GM21786 (cell line): ENCODE measurements around the gene SKIL.

Experiments used
- ATAC-seq: cut with Tn5 transposase; IDR thresholded peaks from one replicate; pipeline ENCODE4 v1.9.1; 2021; ENCODE audit not compliant: unreplicated experiment

SKIL gene

DNA sequence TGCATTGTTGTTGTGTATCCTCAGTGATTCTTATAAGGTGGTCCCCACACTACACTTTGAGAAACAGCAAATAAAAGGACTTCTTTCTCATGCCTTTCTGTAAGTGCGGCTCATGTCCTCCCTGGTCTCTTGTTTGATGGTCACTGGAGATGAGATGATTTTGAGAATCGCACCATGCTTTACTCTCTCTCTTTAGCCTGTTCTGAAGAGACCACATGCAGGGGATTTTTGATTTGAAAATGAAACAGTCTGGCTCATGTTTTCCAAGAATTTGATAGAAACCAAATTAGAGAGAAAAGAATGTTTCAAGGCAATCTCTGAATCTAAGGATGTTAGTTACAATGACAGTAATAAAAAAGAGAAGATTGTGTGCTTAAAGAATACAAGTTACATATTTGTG is 79.2 kb downstream of the SKIL start:
- ATAC-seq: no peak

DNA sequence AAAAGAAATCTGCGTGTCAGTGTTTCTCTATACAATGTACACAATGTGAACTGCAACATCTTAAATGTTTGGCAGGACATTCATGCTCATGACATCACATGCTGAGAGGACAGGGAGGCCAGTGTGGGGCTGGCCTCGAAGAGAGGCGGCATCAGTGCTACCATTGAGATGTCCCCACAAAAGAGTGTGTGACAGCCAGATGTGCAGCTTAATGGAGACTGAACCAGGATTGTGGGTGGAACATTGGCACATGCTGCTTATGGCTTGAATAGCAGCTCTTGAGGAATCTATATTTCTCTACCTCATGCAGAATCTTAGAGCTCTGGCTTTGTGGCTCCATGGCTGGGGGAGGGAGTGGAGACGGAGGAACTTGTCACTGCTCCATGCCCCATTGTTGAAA is 79.7 kb downstream of the SKIL start:
- no peak for ATAC-seq

DNA sequence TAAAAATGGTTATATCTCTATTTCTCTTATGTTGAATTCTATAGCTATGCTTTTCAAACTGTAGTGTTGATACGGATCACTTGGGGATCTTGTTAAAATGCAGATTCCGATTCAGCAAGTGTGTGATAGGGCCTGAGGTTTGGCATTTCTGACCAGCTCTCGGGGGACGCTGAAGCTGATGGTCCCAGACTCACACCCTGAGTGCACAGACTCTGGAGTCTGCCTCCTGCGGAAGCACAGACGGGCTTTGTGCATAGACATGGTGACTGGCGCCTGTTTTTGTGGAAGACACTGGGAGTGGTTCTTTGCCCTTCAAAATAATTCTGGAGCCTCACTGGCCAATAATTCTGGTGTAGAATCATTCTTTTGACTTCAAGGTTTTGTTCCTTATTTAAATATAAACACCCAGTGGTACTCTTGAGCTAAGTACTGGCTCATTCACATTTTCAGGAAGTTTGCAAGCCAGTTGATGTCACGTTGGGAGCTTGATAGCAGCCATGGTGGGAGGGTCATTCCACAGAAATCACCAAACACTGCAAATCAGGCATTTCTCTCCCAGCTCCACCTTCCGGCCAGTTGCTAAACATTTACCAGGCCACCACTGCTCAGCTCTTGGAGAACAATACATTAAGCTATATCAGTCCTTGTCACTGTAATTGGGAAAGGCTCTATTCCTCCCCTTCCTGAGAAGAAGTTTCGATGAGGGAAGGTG is 80.3 kb downstream of the SKIL start:
- no peak for ATAC-seq

DNA sequence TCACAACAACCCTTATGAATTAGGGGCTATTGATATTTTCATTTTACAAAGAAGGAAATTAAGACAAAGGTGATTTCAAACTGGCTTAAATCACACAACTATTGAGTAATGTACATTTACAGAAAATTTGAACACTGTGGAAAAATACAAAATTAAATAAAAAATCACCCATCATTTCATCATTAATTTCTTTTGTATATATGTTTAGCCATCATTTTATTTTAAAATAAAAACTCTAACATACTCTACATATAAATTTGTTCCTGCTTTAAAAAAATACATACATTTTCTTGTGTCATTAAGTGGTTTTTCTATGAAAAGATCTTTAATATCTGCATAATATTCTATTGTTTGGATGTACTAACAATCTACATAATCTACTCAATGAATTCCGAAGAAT is 81.3 kb downstream of the SKIL start:
- ATAC-seq: no peak

DNA sequence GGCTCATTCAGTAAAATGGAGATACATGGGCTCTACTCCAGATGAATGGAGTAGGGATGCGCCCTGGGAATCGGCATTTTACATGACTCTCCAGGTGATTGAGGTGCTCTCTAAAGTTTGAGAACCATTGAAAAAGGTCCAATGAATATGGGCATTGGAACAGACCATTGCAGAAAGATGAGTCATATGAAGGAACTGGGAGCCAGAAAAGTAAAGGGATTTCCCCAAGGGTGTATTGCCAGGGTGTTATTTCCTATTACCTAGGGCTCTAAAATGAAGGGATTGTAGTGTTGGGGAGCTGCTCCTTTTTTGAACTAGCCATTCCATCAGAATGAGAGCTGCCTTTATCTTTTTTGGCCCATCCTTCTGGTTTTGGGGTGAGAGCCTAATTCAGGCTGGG is 82.8 kb downstream of the SKIL start:
- no peak for ATAC-seq

DNA sequence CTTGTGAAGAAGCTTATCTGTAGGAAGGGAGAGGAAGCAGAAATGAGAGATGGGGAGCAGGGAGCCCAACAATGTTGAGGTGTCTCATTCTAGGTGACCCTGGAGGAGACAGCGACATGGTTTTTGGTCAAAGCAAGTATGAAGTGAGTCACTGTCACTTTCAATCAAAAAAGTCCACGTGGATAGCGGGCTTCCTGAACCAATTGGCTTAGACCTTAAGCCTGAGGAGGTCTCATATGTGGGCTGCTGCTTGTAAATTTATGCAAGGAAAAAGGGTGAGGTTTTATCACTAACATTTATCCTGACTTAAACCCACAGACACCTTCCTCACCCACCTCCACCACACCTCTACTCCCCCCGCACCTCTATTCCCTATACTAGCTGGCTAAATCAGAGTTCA is 83.9 kb downstream of the SKIL start:
- ATAC-seq: no peak

DNA sequence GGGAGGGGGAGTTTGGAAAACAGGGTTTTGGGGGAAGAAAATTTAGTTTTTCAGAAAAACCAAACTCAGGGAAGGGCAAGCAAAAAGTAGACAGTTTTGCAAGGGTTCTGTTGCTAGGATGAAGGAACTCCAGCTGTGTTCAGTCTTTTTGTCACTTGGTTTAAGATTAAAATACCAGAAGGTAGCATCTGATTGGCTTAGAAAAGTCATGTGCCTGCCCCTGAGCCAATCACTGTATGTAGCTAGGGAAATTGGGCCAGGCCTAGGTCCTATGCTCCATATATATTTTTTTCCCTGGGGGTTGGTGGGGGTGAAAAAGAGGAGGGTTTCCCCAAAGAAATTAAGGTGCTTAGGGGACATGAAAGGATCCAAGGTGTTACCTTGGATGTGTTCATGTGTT is 85.4 kb downstream of the SKIL start:
- ATAC-seq: no peak

DNA sequence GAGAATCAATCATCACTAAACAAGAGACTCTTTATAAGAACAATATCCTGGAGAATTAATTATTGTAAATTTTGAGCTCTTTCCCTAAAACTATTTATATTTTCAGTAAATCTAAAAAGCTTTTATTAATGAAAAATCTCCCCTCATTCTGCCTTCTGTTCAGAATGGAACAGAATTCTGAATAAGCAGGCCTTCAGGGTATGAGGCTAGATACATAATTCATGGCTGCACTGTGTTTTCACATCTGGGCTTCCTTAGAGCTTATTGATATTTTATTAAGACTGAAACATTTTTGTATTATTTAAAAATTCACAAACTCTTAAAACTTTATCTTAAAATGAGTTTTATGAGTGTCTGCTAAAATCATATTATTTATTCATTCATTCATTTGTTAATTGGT is 85.9 kb downstream of the SKIL start:
- no peak for ATAC-seq
